Esophagus squamous epithelium (tissue), 5 donors: ENCODE data around the gene PDPN. TPM values are rescaled to one million over a fixed set of nuclear protein-coding genes. Genes with fewer than 3 reads are reported as not detected.
A peak's percentile ranks its signal among the peaks of the same experiment; 100 is the strongest.

Experiments
- DNase-seq: peaks from one replicate; lab custom pipeline; 2025; lab: John Stamatoyannopoulos, UW
- H3K27ac ChIP-seq, 4 donors: fragments of 200-600 bp; sonication (generic); one replicate each; pipeline ENCODE4 v1.5.1; 2016 to 2019; ENCODE audit warnings: mild to moderate bottlenecking in 1 of 4
- H3K27me3 ChIP-seq, 4 donors: fragments of 200-600 bp; sonication (generic); 1 replicate in 3 of 4; 2 replicates in 1 of 4; pipeline versions ENCODE4 v1.5.1 to v1.6.0; 2017 to 2021; ENCODE audit warnings: antibody characterized with exemption in 1 of 4
- H3K36me3 ChIP-seq, 3 donors: fragments of 200-600 bp; sonication (generic); one replicate each; pipeline ENCODE4 v1.5.1; 2016 to 2019
- H3K4me1 ChIP-seq, 3 donors: fragments of 200-600 bp; sonication (generic); one replicate each; pipeline ENCODE4 v1.5.1; 2017 to 2019
- H3K4me3 ChIP-seq, 4 donors: fragments of 200-600 bp; sonication (generic); 1 replicate in 3 of 4; 2 replicates in 1 of 4; pipeline ENCODE4 v1.5.1; 2016 to 2019; ENCODE audit warnings: mild to moderate bottlenecking in 2 of 4, moderate library complexity in 1 of 4
- H3K9me3 ChIP-seq, 3 donors: fragments of 200-600 bp; sonication (generic); one replicate each; pipeline ENCODE4 v1.5.1; 2016 to 2019
- POLR2A ChIP-seq, 4 donors: fragments of 450-650 bp; IDR thresholded peaks; one replicate each; pipeline ENCODE4 v1.6.1; 2017; ENCODE audit warnings: antibody characterized with exemption in 4 of 4, mild to moderate bottlenecking in 4 of 4, moderate library complexity in 3 of 4
- WGBS, 2 donors: methylation state at CpG; one replicate each; pipeline ENCODE4 v1.1.5; 2018; 5-methylcytosine and 5-hydroxymethylcytosine counted together
- intact Hi-C: fragments of 100-400 bp; cut with DNase I; formaldehyde crosslinking; loops from one replicate; pipeline ENCODE4 v1.15.0; 2022
- small RNA-seq, 4 donors: library from RNA; depleted of rRNA; stranded (forward); fragments of <200 nt; gene quantifications; one replicate each; pipeline ENCODE3, GENCODE V24; 2016
- total RNA-seq, 4 donors: library from RNA; depleted of rRNA; stranded (reverse); fragments of >200 nt; gene quantifications; one replicate each; pipeline ENCODE4 v1.1.0, GENCODE V29; 2016
- TF ChIP-seq, protein P1 (sequence below), 6 experiments: fragments of 450-650 bp in 4 of 6; fragments of 200-600 bp in 2 of 6; sonication (generic) in 2 of 6; IDR thresholded peaks; one replicate each; pipeline ENCODE4 v1.5.1; 2016 to 2019; ENCODE audit warnings: antibody characterized with exemption in 6 of 6, mild to moderate bottlenecking in 4 of 6, moderate library complexity in 4 of 6
- donor health status: DM: yes; HTN: yes; CAD: no.

Gene PDPN
- total RNA-seq, 4 donors from 2014 or later = 4.5 to 24.2 (median 17.6) TPM

DNA sequence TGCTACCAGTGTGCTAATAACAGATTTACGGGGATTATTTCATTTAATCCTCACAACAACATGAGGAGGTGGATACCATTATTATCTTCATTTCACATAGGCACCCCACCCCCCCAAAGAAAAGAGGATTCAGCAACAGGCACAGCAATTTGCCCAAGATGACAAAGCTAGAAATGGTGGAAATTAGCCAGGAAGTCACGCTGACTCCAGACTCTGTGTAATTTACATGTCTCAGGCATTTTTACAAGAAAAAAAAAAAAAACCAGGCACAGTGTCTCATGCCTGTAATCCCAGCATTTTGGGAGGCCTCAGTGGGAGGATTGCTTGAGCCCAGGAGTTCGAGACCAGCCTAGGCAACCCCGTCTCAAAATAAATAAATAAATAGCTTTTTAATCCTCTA is 78.9 kb downstream of the PDPN start:
- DNase-seq = no peak

GRCh38 chr1:13663969-13664368 is 80.3 kb downstream of the PDPN start:
- Histone ChIP-seq H3K4me1 (peaks cover 4 to 55% (median 28%) of the 10 kb centered on the region in 3 donors), H3K27ac (peak overlapping the region; percentile 59 to 72 (median 64)), H3K27me3 (no peaks in the 10 kb centered on the region), H3K9me3 (no peaks in the 10 kb centered on the region), H3K4me3 (no peak overlapping the region), H3K36me3 (no peaks in the 10 kb centered on the region)
- TF ChIP-seq, protein P1, sequence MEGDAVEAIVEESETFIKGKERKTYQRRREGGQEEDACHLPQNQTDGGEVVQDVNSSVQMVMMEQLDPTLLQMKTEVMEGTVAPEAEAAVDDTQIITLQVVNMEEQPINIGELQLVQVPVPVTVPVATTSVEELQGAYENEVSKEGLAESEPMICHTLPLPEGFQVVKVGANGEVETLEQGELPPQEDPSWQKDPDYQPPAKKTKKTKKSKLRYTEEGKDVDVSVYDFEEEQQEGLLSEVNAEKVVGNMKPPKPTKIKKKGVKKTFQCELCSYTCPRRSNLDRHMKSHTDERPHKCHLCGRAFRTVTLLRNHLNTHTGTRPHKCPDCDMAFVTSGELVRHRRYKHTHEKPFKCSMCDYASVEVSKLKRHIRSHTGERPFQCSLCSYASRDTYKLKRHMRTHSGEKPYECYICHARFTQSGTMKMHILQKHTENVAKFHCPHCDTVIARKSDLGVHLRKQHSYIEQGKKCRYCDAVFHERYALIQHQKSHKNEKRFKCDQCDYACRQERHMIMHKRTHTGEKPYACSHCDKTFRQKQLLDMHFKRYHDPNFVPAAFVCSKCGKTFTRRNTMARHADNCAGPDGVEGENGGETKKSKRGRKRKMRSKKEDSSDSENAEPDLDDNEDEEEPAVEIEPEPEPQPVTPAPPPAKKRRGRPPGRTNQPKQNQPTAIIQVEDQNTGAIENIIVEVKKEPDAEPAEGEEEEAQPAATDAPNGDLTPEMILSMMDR (IDR thresholded peaks at IDR 0.05) = no peak
- no peak for TF ChIP-seq POLR2A (IDR thresholded peaks at IDR 0.05)
- intact Hi-C loops = loop anchor here (10.0 kb wide), 1 partner anchor 141 kb away; no protein-coding TSS in a partner anchor
- DNase-seq = no peak
- WGBS, 2 donors = 45 to 52% methylated on average over 4 of the region's 4 CpGs

More for the DNA sequence above, 78.9 kb downstream of the PDPN start:
- Histone ChIP-seq H3K36me3 (no peaks in the 10 kb centered on the region), H3K4me1 (peaks cover 4 to 55% (median 28%) of the 10 kb centered on the region in 3 donors), H3K27ac (peak overlapping the region; percentile 59 to 72 (median 68)), H3K27me3 (no peaks in the 10 kb centered on the region), H3K9me3 (no peaks in the 10 kb centered on the region), H3K4me3 (no peak overlapping the region)
- no peak for TF ChIP-seq POLR2A (IDR thresholded peaks at IDR 0.05)
- TF ChIP-seq, protein P1 (IDR thresholded peaks at IDR 0.05) = no peak
- 28 to 32% methylated on average over 4 of the region's 4 CpGs for WGBS, 2 donors
- intact Hi-C loops = loop anchor here (10.0 kb wide), 1 partner anchor 142 kb away; no protein-coding TSS in a partner anchor

DNA sequence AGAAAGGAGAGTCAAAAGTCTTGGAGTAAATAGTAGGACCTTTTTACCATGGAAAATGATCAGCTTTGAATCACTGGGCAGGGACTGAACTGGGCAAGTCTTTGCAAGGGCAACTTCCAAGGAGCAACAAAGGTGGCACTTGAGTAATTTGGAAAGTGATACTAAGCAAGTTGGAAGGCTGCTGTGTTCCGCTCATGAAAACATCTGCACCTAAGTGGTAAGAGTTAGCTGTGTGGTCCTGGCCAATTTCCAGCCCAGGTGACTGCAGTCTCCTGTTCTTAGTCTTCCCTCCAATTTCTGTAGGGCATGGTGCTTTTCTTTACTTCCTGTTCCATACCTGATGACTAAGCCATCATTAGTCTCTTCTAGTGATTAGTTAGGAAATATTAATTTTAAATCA is 80.8 kb downstream of the PDPN start:
- WGBS, 2 donors = 33 to 46% methylated on average over 1 of the region's 1 CpG
- H3K9me3 ChIP-seq = no peaks in the 10 kb centered on the region
- H3K27me3 ChIP-seq = no peaks in the 10 kb centered on the region
- peaks cover 4 to 55% (median 28%) of the 10 kb centered on the region in 3 donors for H3K4me1 ChIP-seq
- H3K27ac ChIP-seq = peak overlapping the region; percentile 59 to 72 (median 64)
- intact Hi-C loops = loop anchor here (10.0 kb wide), 1 partner anchor 140 kb away; no protein-coding TSS in a partner anchor
- no peak for DNase-seq
- TF ChIP-seq POLR2A (IDR thresholded peaks at IDR 0.05) = no peak
- TF ChIP-seq, protein P1 (IDR thresholded peaks at IDR 0.05) = no peak
- H3K36me3 ChIP-seq = no peaks in the 10 kb centered on the region
- H3K4me3 ChIP-seq = no peak overlapping the region

DNA sequence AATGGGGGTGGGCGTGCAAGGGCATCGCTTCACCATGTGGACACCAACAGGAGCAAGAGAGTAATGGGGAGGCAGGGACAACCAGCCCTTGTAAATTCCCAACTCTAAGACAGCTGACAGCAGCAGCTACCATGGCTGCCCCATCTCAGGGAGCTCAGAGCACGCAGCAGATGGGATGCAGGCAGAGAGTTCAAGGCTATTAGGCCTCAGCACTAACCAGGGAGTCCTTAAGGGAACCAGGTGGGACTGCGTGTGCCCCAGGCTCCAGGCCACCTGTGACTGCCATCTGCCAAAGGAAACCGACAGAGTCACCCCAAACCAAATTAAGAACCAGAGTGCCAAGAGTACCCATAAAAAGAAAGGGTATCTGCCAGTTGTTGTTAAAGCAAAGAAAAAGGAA is 82.7 kb downstream of the PDPN start:
- no peaks in the 10 kb centered on the region for H3K9me3 ChIP-seq
- intact Hi-C loops = loop anchor here (2.0 to 10.0 kb wide), 2 partner anchors 138 to 294 kb away; no protein-coding TSS in a partner anchor
- 80 to 89% methylated on average over 2 to 5 of the region's 5 CpGs for WGBS, 2 donors
- no peak overlapping the region for H3K27ac ChIP-seq
- no peak overlapping the region for H3K4me3 ChIP-seq
- TF ChIP-seq, protein P1 (IDR thresholded peaks at IDR 0.05) = no peak
- no peak for TF ChIP-seq POLR2A (IDR thresholded peaks at IDR 0.05)
- DNase-seq = no peak
- H3K4me1 ChIP-seq = peaks cover 4 to 51% (median 28%) of the 10 kb centered on the region in 3 donors
- H3K27me3 ChIP-seq = no peaks in the 10 kb centered on the region
- H3K36me3 ChIP-seq = no peaks in the 10 kb centered on the region

Small RNAs within 50 kb of the gene (small RNA-seq; reads per million reads assigned to genes)
- gene RNA5SP41 = 0 reads per million in 4 donors

Other genes with a start within 250 kb of the PDPN start
- not detected for gene PRAMEF14, start 236.7 kb upstream of the PDPN start, total RNA-seq
- not detected for gene PRAMEF19, start 211.9 kb upstream of the PDPN start, total RNA-seq
- gene PRAMEF17, start 194.2 kb upstream of the PDPN start, total RNA-seq = not detected
- gene PRAMEF20, start 173.4 kb upstream of the PDPN start, total RNA-seq = not detected
- under 1 TPM in 1 of 4 donors, not detected in 3; 0.19 TPM for gene LRRC38, start 69.8 kb upstream of the PDPN start, total RNA-seq
- gene PRDM2, start 116.4 kb downstream of the PDPN start, total RNA-seq = 10 to 100 TPM; 19.2 to 37.4 (median 26.2) TPM